Trophoblast cell (in vitro differentiated cells and primary cell): ENCODE measurements around the gene SBNO2.

Experiments used
- DNase-seq, 2 donors: peaks; one replicate each; pipeline ENCODE4 v3.0.0-alpha.2; 2016
- H2AFZ ChIP-seq: 2 replicates; pipeline ENCODE4 v1.6.1; 2013; ENCODE audit warnings: low read length, moderate library complexity, mild to moderate bottlenecking; ENCODE audit not compliant: insufficient read depth, poor library complexity
- H2AK5ac ChIP-seq: 2 replicates; pipeline ENCODE4 v1.6.1; 2013; ENCODE audit warnings: mild to moderate bottlenecking, low read length
- H2BK120ac ChIP-seq: 2 replicates; pipeline ENCODE4 v1.6.1; 2013; ENCODE audit warnings: low read length, mild to moderate bottlenecking, moderate library complexity; ENCODE audit not compliant: insufficient read depth, poor library complexity
- H2BK12ac ChIP-seq: 2 replicates; pipeline ENCODE4 v1.6.1; 2013; ENCODE audit warnings: mild to moderate bottlenecking, low read length, moderate library complexity
- H2BK5ac ChIP-seq: 2 replicates; pipeline ENCODE4 v1.6.1; 2013; ENCODE audit warnings: low read length, low read depth, moderate library complexity, mild to moderate bottlenecking; ENCODE audit not compliant: poor library complexity
- H3K14ac ChIP-seq: 2 replicates; pipeline ENCODE4 v1.6.1; 2013; ENCODE audit warnings: mild to moderate bottlenecking, low read length
- H3K18ac ChIP-seq: 2 replicates; pipeline ENCODE4 v1.6.1; 2013; ENCODE audit warnings: mild to moderate bottlenecking, low read length
- H3K23ac ChIP-seq: 2 replicates; pipeline ENCODE4 v1.6.1; 2013; ENCODE audit warnings: low read length
- H3K27ac ChIP-seq: 2 replicates; pipeline ENCODE4 v1.5.1; 2013; ENCODE audit warnings: low read depth, mild to moderate bottlenecking, inconsistent platforms, low read length, moderate library complexity
- H3K27me3 ChIP-seq: 2 replicates; pipeline ENCODE4 v1.6.1; 2013; ENCODE audit warnings: inconsistent platforms, mild to moderate bottlenecking, low read length, moderate library complexity; ENCODE audit not compliant: insufficient read depth
- H3K36me3 ChIP-seq, 2 experiments: 1 replicate in 1 of 2; 2 replicates in 1 of 2; pipeline ENCODE4 v1.6.1; 2013; ENCODE audit warnings: low read length in 2 of 2, mild to moderate bottlenecking in 2 of 2, moderate library complexity in 1 of 2; ENCODE audit not compliant: insufficient read depth in 2 of 2, control insufficient read depth in 1 of 2
- H3K4ac ChIP-seq: 2 replicates; pipeline ENCODE4 v1.6.1; 2013; ENCODE audit warnings: low read depth, mild to moderate bottlenecking, low read length, moderate library complexity
- H3K4me1 ChIP-seq, 2 experiments: 1 replicate in 1 of 2; 2 replicates in 1 of 2; pipeline ENCODE4 v1.6.1; 2013; ENCODE audit warnings: low read length in 2 of 2, mild to moderate bottlenecking in 2 of 2, moderate library complexity in 1 of 2; ENCODE audit not compliant: insufficient read depth in 2 of 2, control insufficient read depth in 1 of 2
- H3K4me2 ChIP-seq: 2 replicates; pipeline ENCODE4 v1.6.1; 2013; ENCODE audit warnings: inconsistent platforms, mild to moderate bottlenecking, low read length, moderate library complexity
- H3K4me3 ChIP-seq: 2 replicates; pipeline ENCODE4 v1.5.1; 2013; ENCODE audit warnings: mild to moderate bottlenecking, low read depth, low read length, inconsistent platforms
- H3K79me1 ChIP-seq: one replicate; pipeline ENCODE4 v1.6.1; 2013; ENCODE audit warnings: low read length
- H3K79me2 ChIP-seq: 2 replicates; pipeline ENCODE4 v1.6.1; 2013; ENCODE audit warnings: low read length, mild to moderate bottlenecking; ENCODE audit not compliant: control insufficient read depth, insufficient read depth, poor library complexity
- H3K9ac ChIP-seq: 2 replicates; pipeline ENCODE4 v1.6.1; 2013; ENCODE audit warnings: mild to moderate bottlenecking, low read length
- H3K9me3 ChIP-seq: 2 replicates; pipeline ENCODE4 v1.6.1; 2013; ENCODE audit warnings: low read depth, mild to moderate bottlenecking, control low read depth, inconsistent platforms, low read length; ENCODE audit not compliant: insufficient read depth
- H4K12ac ChIP-seq: 2 replicates; pipeline ENCODE4 v1.6.1; 2013; ENCODE audit warnings: low read depth, mild to moderate bottlenecking, low read length, moderate library complexity
- H4K8ac ChIP-seq: 2 replicates; pipeline ENCODE4 v1.6.1; 2013; ENCODE audit warnings: low read depth, mild to moderate bottlenecking, low read length, moderate library complexity
- H4K91ac ChIP-seq: one replicate; pipeline ENCODE4 v1.6.1; 2013; ENCODE audit warnings: low read depth, mild to moderate bottlenecking, low read length, moderate library complexity
- WGBS: extraction: QIAGEN DNeasy Blood & Tissue Kit; methylation state at CpG from one replicate; pipeline ENCODE4 v1.1.7; 2013; ENCODE audit warnings: missing lambda C conversion rate; ENCODE audit not compliant: insufficient read length, insufficient coverage; ENCODE audit errors: extremely low coverage; 5-methylcytosine and 5-hydroxymethylcytosine counted together

Gene SBNO2

GRCh38 chr19:1081301-1082164 is 92.5 kb downstream of the SBNO2 start:
- Histone ChIP-seq H3K23ac (no peak overlapping the region), H3K14ac (no peak overlapping the region), H2BK5ac (no peak overlapping the region), H4K12ac (no peak overlapping the region), H2BK120ac (no peak overlapping the region), H3K27me3 (no peaks in the 10 kb centered on the region), H2BK12ac (no peak overlapping the region), H2AFZ (no peak overlapping the region), H3K79me2 (no peaks in the 10 kb centered on the region), H3K79me1 (no peaks in the 10 kb centered on the region), H3K9ac (no peak overlapping the region), H3K9me3 (peaks cover 9% of the 10 kb centered on the region), H3K4me2 (no peak overlapping the region), H3K4ac (no peak overlapping the region), H3K18ac (no peak overlapping the region), H4K91ac (no peak overlapping the region), H2AK5ac (no peak overlapping the region), H3K36me3 (peaks cover 8 to 14% of the 10 kb centered on the region in 2 experiments), H4K8ac (no peak overlapping the region), H3K27ac (no peak overlapping the region), H3K4me1 (peaks cover 0 to 2% of the 10 kb centered on the region in 2 experiments), H3K4me3 (no peak overlapping the region)
- WGBS, result no CpG with 5 or more reads among the region's 58 CpGs
- DNase-seq, result peak; percentile 83 to 88

- Histone ChIP-seq H3K27me3 (no peaks in the 10 kb centered on the region), H2BK12ac (no peak overlapping the region), H4K12ac (no peak overlapping the region), H4K91ac (no peak overlapping the region), H3K27ac (no peak overlapping the region), H3K4me3 (no peak overlapping the region), H3K23ac (no peak overlapping the region), H3K9me3 (peaks cover 9% of the 10 kb centered on the region), H3K36me3 (peaks cover 3 to 10% of the 10 kb centered on the region in 2 experiments), H3K4me1 (peaks cover 0 to 2% of the 10 kb centered on the region in 2 experiments), H3K79me2 (no peaks in the 10 kb centered on the region), H2BK5ac (no peak overlapping the region), H3K79me1 (no peaks in the 10 kb centered on the region), H3K4me2 (no peak overlapping the region), H4K8ac (no peak overlapping the region), H2AFZ (no peak overlapping the region), H3K4ac (no peak overlapping the region), H3K14ac (no peak overlapping the region), H2BK120ac (no peak overlapping the region), H3K18ac (no peak overlapping the region), H3K9ac (no peak overlapping the region), H2AK5ac (no peak overlapping the region)
- DNase-seq, result no peak
- no CpG with 5 or more reads among the region's 50 CpGs for WGBS
Observed at GRCh38 chr19:1080360-1081161, 93.5 kb downstream of the SBNO2 start.

- H3K79me2 ChIP-seq, result no peaks in the 10 kb centered on the region
- H3K4ac ChIP-seq, result no peak overlapping the region
- no peak overlapping the region for H4K8ac ChIP-seq
- H3K4me2 ChIP-seq, result no peak overlapping the region
- H2AK5ac ChIP-seq, result no peak overlapping the region
- no peak overlapping the region for H3K23ac ChIP-seq
- no peak overlapping the region for H2BK12ac ChIP-seq
- peaks cover 0 to 2% of the 10 kb centered on the region in 2 experiments for H3K4me1 ChIP-seq
- H4K91ac ChIP-seq, result no peak overlapping the region
- no CpG with 5 or more reads among the region's 45 CpGs for WGBS
- H3K4me3 ChIP-seq, result no peak overlapping the region
- H2BK120ac ChIP-seq, result no peak overlapping the region
- no peak overlapping the region for H3K9ac ChIP-seq
- peak in 1 of 2 donors; percentile 59 for DNase-seq
- H2AFZ ChIP-seq, result no peak overlapping the region
- H3K79me1 ChIP-seq, result no peaks in the 10 kb centered on the region
- H3K27me3 ChIP-seq, result no peaks in the 10 kb centered on the region
- H3K9me3 ChIP-seq, result peaks cover 9% of the 10 kb centered on the region
- no peak overlapping the region for H4K12ac ChIP-seq
- H3K36me3 ChIP-seq, result peaks cover 3 to 9% of the 10 kb centered on the region in 2 experiments
- H2BK5ac ChIP-seq, result no peak overlapping the region
- H3K18ac ChIP-seq, result no peak overlapping the region
- H3K27ac ChIP-seq, result no peak overlapping the region
- no peak overlapping the region for H3K14ac ChIP-seq
Observed at GRCh38 chr19:1079566-1080111, 94.4 kb downstream of the SBNO2 start.

GRCh38 chr19:1076951-1077350 is 97.1 kb downstream of the SBNO2 start:
- Histone ChIP-seq H2AK5ac (no peak overlapping the region), H3K23ac (no peak overlapping the region), H3K4me1 (no peaks in the 10 kb centered on the region), H3K14ac (no peak overlapping the region), H2AFZ (no peak overlapping the region), H3K9me3 (peaks cover 4% of the 10 kb centered on the region), H3K27me3 (no peaks in the 10 kb centered on the region), H4K12ac (no peak overlapping the region), H3K4ac (no peak overlapping the region), H4K8ac (no peak overlapping the region), H3K27ac (no peak overlapping the region), H2BK120ac (no peak overlapping the region), H3K36me3 (peaks cover 0 to 9% of the 10 kb centered on the region in 2 experiments), H3K9ac (no peak overlapping the region), H2BK5ac (no peak overlapping the region), H3K4me3 (no peak overlapping the region), H3K4me2 (no peak overlapping the region), H2BK12ac (no peak overlapping the region), H3K18ac (no peak overlapping the region), H3K79me2 (no peaks in the 10 kb centered on the region), H4K91ac (no peak overlapping the region), H3K79me1 (no peaks in the 10 kb centered on the region)
- WGBS, result no CpG with 5 or more reads among the region's 16 CpGs
- DNase-seq, result peak in 1 of 2 donors; percentile 55
